HG02973 (cell line): ENCODE data around the gene MPPED1.

ENCODE experiments used
- ATAC-seq: cut with Tn5 transposase; IDR thresholded peaks from one replicate; pipeline ENCODE4 v1.9.1; 2021; ENCODE audit warnings: moderate library complexity; ENCODE audit not compliant: unreplicated experiment

MPPED1 gene

GRCh38 chr22:43428521-43428920 is 16.7 kb downstream of the MPPED1 start:
- no peak for ATAC-seq

- no peak for ATAC-seq
Measured at GRCh38 chr22:43429426-43429825, 17.6 kb downstream of the MPPED1 start.

GRCh38 chr22:43431808-43432554 is 20.2 kb downstream of the MPPED1 start:
- ATAC-seq = no peak

DNA sequence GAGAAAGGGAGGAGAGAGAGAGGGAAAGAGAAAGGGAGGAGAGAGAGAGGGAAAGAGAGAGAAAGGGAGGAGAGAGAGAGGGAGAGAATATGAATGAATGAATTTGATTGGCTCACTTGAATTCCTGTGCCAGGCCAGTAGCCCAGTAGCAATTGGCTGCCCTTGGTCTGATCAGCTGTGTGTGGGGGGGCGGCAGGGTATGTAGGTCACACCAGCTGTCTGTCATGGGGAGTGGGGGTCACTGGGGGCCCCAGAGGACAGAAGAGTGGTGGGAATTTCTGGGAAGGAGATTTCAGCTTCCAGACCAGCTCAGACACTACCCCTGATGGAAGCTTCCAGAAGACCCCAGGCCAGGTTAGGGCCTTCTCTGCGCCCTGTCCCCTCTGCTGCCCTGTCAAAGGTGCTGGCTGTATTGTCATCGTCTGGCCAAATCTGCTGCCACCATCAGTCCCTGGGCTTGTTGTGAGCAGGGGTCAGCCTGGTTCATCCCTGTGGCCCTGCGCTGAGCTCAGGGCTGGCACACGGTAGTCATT is 21.1 kb downstream of the MPPED1 start:
- no peak for ATAC-seq

GRCh38 chr22:43433451-43434274 is 21.8 kb downstream of the MPPED1 start:
- no peak for ATAC-seq

- no peak for ATAC-seq
Measured at GRCh38 chr22:43434275-43434927, 22.6 kb downstream of the MPPED1 start.

- ATAC-seq = no peak
Measured at GRCh38 chr22:43434928-43435311, 23.1 kb downstream of the MPPED1 start.

DNA sequence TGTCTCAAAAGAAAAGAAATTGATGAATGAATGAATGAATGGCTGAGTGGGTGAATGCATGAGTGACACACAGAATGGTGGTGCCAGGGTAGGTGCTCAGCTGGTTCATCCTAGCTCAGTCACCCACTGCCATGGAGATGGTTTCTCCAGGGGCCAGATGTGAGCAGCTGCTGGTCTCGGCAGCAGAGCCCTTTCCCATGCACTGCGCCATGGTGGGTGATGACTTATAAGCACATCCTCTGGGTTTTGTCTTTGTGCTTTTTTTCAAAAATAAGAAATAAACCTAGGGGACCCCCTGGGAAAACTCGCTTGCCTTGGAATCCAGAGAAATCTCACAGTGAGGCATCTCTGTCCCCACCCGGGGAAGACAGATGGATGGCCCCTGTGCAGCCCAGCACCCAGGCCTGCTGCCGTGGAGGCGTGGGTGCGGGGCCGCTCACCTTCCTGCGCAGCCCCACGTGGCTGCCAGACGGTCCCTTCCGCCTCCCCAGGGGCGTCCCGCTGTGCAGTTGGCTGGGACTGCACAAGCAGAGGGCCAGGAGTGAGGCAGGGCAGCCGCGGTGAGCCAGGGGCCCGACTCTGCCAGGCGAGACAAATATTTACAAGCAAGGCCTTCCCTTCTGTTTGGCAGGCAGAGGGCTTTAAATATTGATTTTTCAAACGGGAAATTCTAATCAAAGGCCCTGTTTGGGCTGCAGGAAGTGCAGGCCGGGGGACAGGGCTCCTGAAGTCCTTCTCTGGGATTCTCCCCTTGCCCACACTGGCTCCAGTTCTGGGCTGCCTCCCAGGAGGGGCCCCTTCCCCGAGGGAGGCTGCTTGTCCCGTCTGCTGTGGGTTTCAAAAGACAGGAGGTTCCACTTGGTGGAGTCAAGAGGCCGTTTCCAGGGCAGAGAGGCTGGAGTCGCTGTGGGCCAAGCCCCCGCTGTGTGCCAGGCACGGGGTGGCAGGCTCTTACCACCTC is 24.3 kb downstream of the MPPED1 start:
- ATAC-seq = no peak

DNA sequence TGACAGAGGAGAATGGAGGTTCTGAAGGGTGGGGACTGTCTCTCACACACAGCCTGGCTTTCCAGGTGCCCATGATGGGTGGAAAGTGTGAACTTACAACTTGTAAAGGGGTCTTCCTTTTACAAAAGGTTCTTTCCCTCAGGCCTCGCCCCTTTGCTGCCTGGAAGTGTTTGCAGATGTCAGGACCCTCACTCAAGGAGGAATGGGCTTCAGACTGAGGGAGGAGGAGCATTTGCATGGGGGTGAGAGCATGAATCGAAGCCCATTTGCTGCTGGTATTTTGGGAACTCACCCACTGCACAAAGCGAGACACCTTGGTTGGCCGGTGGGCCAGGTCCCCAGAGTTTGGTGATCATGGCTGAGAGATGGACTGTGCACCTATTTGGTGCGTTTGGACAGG is 25.1 kb downstream of the MPPED1 start:
- no peak for ATAC-seq

GRCh38 chr22:43437871-43438475 is 26.2 kb downstream of the MPPED1 start:
- no peak for ATAC-seq

DNA sequence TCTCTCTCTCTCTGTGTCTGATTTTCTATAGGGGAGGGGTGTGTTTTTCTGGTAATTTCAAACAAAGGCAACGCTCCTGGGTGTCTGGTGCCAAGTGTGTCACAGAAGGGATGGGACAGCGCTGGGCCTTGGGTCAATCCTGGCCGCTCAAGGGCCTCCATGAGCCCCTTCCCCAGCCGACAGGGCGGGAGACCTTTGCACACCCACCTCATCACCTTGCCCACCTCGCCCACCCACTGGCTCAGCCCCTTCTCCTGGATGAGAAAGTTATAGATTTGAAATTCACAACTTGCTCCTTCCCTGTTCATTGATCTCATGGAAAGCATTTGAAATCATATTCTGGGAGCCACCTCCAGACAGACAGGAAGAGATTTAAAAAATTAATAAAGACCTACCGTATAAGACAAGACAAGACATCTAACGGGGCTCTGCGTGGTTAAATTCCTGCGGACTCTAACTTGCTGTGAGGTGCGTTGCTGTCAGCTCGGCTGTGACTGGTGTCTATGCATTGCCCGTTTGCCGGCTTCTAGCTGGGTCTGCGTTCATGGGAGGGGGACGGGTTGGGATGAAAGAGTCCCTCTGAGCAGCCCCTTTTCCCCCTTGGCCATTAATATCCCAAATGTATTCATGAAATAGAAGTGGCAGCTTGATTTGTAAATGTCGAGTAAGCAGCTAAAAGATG is 27.0 kb downstream of the MPPED1 start:
- ATAC-seq = no peak

GRCh38 chr22:43439368-43440103 is 27.7 kb downstream of the MPPED1 start:
- ATAC-seq = no peak

DNA sequence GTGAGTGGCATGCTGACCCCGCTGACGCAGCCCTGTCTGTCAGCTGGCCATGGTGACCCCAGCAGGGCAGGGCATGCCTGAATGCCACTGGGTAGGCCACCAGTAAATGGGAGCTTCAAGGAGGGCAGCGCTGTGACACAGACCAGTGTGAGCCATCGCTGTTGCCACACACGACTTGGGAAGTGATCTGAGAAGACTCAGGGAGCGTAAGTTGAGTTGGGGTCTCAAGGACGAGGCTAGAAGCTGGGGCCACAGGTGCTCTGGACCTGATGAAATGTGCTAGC is 28.2 kb downstream of the MPPED1 start:
- ATAC-seq = no peak

DNA sequence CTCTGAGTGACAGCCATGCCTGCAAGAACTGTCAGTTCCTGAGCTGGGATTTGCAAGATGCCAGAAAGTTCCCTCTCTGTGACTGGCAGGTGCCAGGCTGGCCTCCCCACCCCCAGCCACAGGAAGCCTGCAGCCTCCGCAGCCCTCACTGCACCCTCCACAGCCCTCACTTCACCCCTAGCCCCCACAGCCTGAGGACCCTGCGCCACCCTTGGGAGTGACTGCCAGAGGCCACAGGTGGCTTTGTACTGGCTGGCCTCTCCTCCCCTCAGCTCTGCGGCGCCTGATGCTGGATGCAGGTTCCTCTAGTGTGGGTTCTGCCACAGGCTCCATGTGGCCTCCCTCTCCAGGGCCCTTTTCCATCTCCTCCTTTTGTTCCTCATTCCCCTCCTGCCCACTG is 28.7 kb downstream of the MPPED1 start:
- no peak for ATAC-seq

GRCh38 chr22:43441216-43441615 is 29.4 kb downstream of the MPPED1 start:
- ATAC-seq = no peak

DNA sequence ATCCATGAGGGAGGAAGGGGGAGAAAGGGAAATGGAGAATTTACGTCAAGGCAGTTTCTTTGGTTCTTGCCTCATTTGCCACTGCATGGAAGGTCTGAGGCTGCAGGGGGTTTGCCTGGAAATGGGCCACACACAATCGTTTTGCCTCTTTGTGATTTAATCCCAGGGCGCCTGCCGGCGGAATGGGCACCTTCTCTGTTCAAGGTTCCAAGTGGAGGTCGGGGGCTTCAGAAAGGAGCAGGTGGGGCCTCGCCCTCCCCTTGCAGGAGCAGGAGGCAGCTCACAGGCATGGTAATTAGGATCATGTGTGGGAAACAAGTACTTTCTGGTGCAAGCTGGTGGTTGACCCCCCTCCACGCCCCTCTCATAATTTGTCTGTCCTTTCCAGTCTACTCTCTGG is 29.9 kb downstream of the MPPED1 start:
- ATAC-seq = no peak

- no peak for ATAC-seq
Measured at GRCh38 chr22:43442386-43443151, 30.8 kb downstream of the MPPED1 start.

GRCh38 chr22:43443152-43443471 is 31.3 kb downstream of the MPPED1 start:
- ATAC-seq = no peak
